Gastroesophageal sphincter (tissue), 4 donors: Measurements from ENCODE around the gene CIAO2B. TPM values are rescaled to one million over a fixed set of nuclear protein-coding genes. Genes with fewer than 3 reads are reported as not detected.
"Not testable (repeated sequence)": the region's sequence is repeated elsewhere in the genome, so short reads cannot be mapped to it uniquely, and the experiment has no call there.

ENCODE experiments used
- ATAC-seq: fragments of 150-250 bp; one replicate; pipeline ENCODE4 v1.9.1; 2016; ENCODE audit warnings: mild to moderate bottlenecking, moderate library complexity
- H3K27ac ChIP-seq, 4 donors: fragments of 200-600 bp; sonication (generic) in 3 of 4; 1 replicate in 3 of 4; 2 replicates in 1 of 4; pipeline ENCODE4 v1.5.1; 2016 to 2019
- H3K27me3 ChIP-seq: fragments of 200-600 bp; sonication (generic); one replicate; pipeline ENCODE4 v1.5.1; 2019
- H3K36me3 ChIP-seq, 2 donors: fragments of 200-600 bp; sonication (generic); one replicate each; pipeline ENCODE4 v1.5.1; 2019; ENCODE audit warnings: control low read depth in 1 of 2
- H3K4me1 ChIP-seq, 3 donors: fragments of 200-600 bp; sonication (generic); 1 replicate in 2 of 3; 2 replicates in 1 of 3; pipeline ENCODE4 v1.5.1; 2016 to 2019; ENCODE audit warnings: control low read depth in 2 of 3
- H3K4me3 ChIP-seq, 2 donors: fragments of 200-600 bp; sonication (generic); one replicate each; pipeline ENCODE4 v1.5.1; 2019; ENCODE audit warnings: mild to moderate bottlenecking in 1 of 2, moderate library complexity in 1 of 2
- H3K9me3 ChIP-seq, 3 donors: fragments of 200-600 bp; sonication (generic); one replicate each; pipeline ENCODE4 v1.5.1; 2017 to 2019; ENCODE audit warnings: control low read depth in 2 of 3
- EP300 ChIP-seq: sonication (generic); formaldehyde crosslinking; IDR thresholded peaks from one replicate; pipeline ENCODE4 v1.6.1; 2017; ENCODE audit warnings: antibody characterized with exemption, mild to moderate bottlenecking
- POLR2A ChIP-seq, 2 donors: fragments of 450-650 bp; IDR thresholded peaks; one replicate each; pipeline ENCODE4 v1.6.1; 2017; ENCODE audit warnings: antibody characterized with exemption in 2 of 2, mild to moderate bottlenecking in 2 of 2, moderate library complexity in 1 of 2
- POLR2AphosphoS5 ChIP-seq: sonication (generic); formaldehyde crosslinking; IDR thresholded peaks from one replicate; pipeline ENCODE4 v1.6.1; 2017; ENCODE audit warnings: antibody characterized with exemption
- WGBS, 2 donors: methylation state at CpG; one replicate each; pipeline ENCODE4 v1.1.5; 2018; ENCODE audit warnings: low coverage in 1 of 2; 5-methylcytosine and 5-hydroxymethylcytosine counted together
- total RNA-seq, 4 donors: library from RNA; depleted of rRNA; stranded (reverse); fragments of >200 nt; gene quantifications; one replicate each; pipeline ENCODE4 v1.1.0, GENCODE V29; 2016
- TF ChIP-seq, protein P1 (sequence below), 4 experiments: fragments of 200-600 bp in 2 of 4; fragments of 450-650 bp in 2 of 4; sonication (generic) in 1 of 4; IDR thresholded peaks; one replicate each; pipeline ENCODE4 v1.5.1; 2017 to 2019; ENCODE audit warnings: antibody characterized with exemption in 4 of 4, mild to moderate bottlenecking in 2 of 4, moderate library complexity in 2 of 4

The CIAO2B gene
- total RNA-seq, 4 donors from 2014 or later: 54.3 to 88.9 (median 79.5) TPM

DNA sequence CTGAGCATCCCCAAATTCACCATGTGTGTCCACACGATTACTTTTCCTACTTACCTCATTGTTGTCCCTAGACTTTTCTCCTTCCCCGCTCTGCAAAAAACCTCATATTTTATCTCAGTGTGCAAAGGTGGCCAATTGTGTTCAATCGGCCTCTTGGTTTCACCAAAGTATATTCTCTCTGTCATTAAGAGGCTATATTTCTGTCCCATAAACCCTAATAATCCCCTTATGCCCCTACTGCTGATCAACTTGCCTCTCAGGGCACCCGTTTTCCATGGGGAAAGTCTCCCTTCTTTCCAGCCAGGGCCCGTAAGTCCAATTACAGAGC lies 12.7 kb upstream of the CIAO2B start:
- no peak for ATAC-seq

GRCh38 chr16:66946541-66946940 lies 12.3 kb upstream of the CIAO2B start:
- Histone ChIP-seq H3K36me3 (peaks cover 0 to 26% of the 10 kb centered on the region in 2 donors), H3K4me1 (peaks cover 0 to 27% (median 9%) of the 10 kb centered on the region in 3 donors), H3K27ac (no peak overlapping the region), H3K27me3 (no peaks in the 10 kb centered on the region), H3K9me3 (no peaks in the 10 kb centered on the region), H3K4me3 (no peak overlapping the region)
- no peak for TF ChIP-seq POLR2A (IDR thresholded peaks at IDR 0.05)
- no peak for TF ChIP-seq EP300
- no peak for ATAC-seq
- WGBS, 2 donors: 25 to 73% methylated on average over 1 of the region's 7 CpGs

More for the DNA sequence above, 12.7 kb upstream of the CIAO2B start:
- Histone ChIP-seq H3K9me3 (no peaks in the 10 kb centered on the region), H3K36me3 (peaks cover 0 to 22% of the 10 kb centered on the region in 2 donors), H3K27me3 (peaks cover 1% of the 10 kb centered on the region), H3K4me1 (peaks cover 0 to 27% (median 9%) of the 10 kb centered on the region in 3 donors), H3K4me3 (no peak overlapping the region), H3K27ac (peak overlapping the region in 1 of 4 donors; percentile 23)
- WGBS, 2 donors: 14 to 32% methylated on average over 5 of the region's 5 CpGs
- TF ChIP-seq, protein P1, sequence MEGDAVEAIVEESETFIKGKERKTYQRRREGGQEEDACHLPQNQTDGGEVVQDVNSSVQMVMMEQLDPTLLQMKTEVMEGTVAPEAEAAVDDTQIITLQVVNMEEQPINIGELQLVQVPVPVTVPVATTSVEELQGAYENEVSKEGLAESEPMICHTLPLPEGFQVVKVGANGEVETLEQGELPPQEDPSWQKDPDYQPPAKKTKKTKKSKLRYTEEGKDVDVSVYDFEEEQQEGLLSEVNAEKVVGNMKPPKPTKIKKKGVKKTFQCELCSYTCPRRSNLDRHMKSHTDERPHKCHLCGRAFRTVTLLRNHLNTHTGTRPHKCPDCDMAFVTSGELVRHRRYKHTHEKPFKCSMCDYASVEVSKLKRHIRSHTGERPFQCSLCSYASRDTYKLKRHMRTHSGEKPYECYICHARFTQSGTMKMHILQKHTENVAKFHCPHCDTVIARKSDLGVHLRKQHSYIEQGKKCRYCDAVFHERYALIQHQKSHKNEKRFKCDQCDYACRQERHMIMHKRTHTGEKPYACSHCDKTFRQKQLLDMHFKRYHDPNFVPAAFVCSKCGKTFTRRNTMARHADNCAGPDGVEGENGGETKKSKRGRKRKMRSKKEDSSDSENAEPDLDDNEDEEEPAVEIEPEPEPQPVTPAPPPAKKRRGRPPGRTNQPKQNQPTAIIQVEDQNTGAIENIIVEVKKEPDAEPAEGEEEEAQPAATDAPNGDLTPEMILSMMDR (IDR thresholded peaks at IDR 0.05): no peak
- TF ChIP-seq POLR2A (IDR thresholded peaks at IDR 0.05) (no peak), EP300 (no peak), POLR2AphosphoS5 (no peak)

DNA sequence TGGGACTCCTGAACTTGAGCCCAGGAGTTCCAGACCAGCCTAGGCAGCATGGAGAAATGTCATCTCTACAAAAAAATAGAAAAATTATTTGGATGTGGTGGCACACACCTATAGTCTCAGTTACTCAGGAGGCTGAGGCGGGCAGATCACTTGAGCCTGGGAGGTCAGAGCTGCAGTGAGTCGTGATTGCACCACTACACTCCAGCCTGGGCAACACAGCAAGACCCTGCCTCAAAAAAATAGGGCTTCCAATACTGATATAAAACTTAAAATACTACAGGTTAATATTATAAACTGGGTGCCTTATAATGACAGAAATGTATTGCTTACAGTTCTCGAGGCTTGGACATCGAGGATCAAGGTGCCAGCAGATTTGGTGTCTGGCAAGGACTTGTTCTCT lies 11.7 kb upstream of the CIAO2B start:
- H3K36me3 ChIP-seq: peaks cover 0 to 32% of the 10 kb centered on the region in 2 donors
- peak overlapping the region in 1 of 4 donors; percentile 10 for H3K27ac ChIP-seq
- no peak for TF ChIP-seq POLR2A (IDR thresholded peaks at IDR 0.05)
- TF ChIP-seq POLR2AphosphoS5: no peak
- TF ChIP-seq, protein P1 (IDR thresholded peaks at IDR 0.05): no peak
- no peak for TF ChIP-seq EP300
- peaks cover 0 to 27% (median 9%) of the 10 kb centered on the region in 3 donors for H3K4me1 ChIP-seq
- 63 to 83% methylated on average over 3 to 4 of the region's 4 CpGs for WGBS, 2 donors
- H3K27me3 ChIP-seq: no peaks in the 10 kb centered on the region
- no peak for ATAC-seq
- H3K4me3 ChIP-seq: no peak overlapping the region
- no peaks in the 10 kb centered on the region for H3K9me3 ChIP-seq

DNA sequence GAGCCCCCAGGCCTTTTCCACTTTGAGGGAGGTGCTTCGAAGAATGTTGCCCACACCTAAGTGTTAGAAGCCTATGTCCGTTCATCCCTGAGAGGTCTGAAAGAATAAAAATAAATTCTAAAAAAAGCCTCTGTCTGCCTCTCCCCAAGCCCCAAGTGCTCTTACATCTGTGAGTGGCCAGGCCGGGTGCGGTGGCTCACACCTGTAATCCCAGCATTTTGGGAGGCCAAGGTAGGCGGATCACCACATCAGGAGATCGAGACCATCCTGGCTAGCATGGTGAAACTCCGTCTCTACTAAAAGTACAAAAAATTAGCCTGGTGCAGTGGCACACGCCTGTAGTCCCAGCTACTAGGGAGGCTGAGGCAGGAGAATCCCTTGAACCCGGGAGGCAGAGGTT lies 10.8 kb upstream of the CIAO2B start:
- not testable (repeated sequence) for H3K4me3 ChIP-seq, H3K27me3 ChIP-seq, ATAC-seq, H3K9me3 ChIP-seq
- peak overlapping the region in 1 of 4 donors; percentile 10 for H3K27ac ChIP-seq
- H3K36me3 ChIP-seq: peaks cover 0 to 42% of the 10 kb centered on the region in 2 donors
- WGBS, 2 donors: 78% methylated on average over 6 of the region's 9 CpGs; no CpG with 5 or more reads in 1 of the 2 donors
- peaks cover 0 to 27% (median 9%) of the 10 kb centered on the region in 3 donors for H3K4me1 ChIP-seq

DNA sequence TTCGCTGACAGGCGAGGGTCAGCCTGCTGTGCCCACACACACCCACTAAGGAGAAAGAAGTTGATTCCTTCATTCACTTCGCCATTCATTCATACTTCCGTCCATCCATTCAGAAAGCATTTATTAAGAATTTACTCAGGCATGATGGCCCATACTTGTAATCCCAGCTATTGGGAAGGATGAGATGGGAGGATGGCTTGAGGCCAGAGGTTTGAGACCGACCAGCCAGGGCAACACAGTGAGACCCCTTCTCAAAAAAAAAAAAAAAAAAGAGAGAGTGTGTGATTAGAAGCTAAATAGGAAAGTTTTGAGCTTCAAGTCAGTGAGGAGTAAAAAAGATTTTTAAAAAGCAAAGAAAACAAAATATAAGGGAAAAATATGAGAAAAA lies 9.8 kb upstream of the CIAO2B start:
- H3K27ac ChIP-seq: no peak overlapping the region
- no peaks in the 10 kb centered on the region for H3K9me3 ChIP-seq
- H3K4me1 ChIP-seq: peaks cover 0 to 23% (median 9%) of the 10 kb centered on the region in 3 donors
- H3K27me3 ChIP-seq: no peaks in the 10 kb centered on the region
- peaks cover 0 to 51% of the 10 kb centered on the region in 2 donors for H3K36me3 ChIP-seq
- ATAC-seq: no peak
- no peak for TF ChIP-seq POLR2AphosphoS5
- TF ChIP-seq EP300: no peak
- no peak for TF ChIP-seq POLR2A (IDR thresholded peaks at IDR 0.05)
- TF ChIP-seq, protein P1 (IDR thresholded peaks at IDR 0.05): no peak
- WGBS, 2 donors: 68% methylated on average over 3 of the region's 5 CpGs; no CpG with 5 or more reads in 1 of the 2 donors
- H3K4me3 ChIP-seq: no peak overlapping the region

- Histone ChIP-seq H3K27me3 (no peaks in the 10 kb centered on the region), H3K4me1 (peaks cover 0 to 18% (median 5%) of the 10 kb centered on the region in 3 donors), H3K9me3 (no peaks in the 10 kb centered on the region), H3K27ac (no peak overlapping the region), H3K4me3 (no peak overlapping the region), H3K36me3 (peaks cover 0 to 56% of the 10 kb centered on the region in 2 donors)
- no CpG with 5 or more reads among the region's 15 CpGs for WGBS, 2 donors
- TF ChIP-seq POLR2A (IDR thresholded peaks at IDR 0.05): no peak
- TF ChIP-seq, protein P1 (IDR thresholded peaks at IDR 0.05): no peak
- no peak for TF ChIP-seq POLR2AphosphoS5
- no peak for TF ChIP-seq EP300
- no peak for ATAC-seq
These were observed 9.3 kb upstream of the CIAO2B start for GRCh38 chr16:66943426-66944053.
